ENCODE measurements around the gene MAD1L1. TPM values are rescaled to one million over a fixed set of nuclear protein-coding genes. Genes with fewer than 3 reads are reported as not detected.

MAD1L1 gene
- total and polyA plus RNA-seq, 7 donors: 11.7 to 17.5 (median 15.6) TPM

DNA sequence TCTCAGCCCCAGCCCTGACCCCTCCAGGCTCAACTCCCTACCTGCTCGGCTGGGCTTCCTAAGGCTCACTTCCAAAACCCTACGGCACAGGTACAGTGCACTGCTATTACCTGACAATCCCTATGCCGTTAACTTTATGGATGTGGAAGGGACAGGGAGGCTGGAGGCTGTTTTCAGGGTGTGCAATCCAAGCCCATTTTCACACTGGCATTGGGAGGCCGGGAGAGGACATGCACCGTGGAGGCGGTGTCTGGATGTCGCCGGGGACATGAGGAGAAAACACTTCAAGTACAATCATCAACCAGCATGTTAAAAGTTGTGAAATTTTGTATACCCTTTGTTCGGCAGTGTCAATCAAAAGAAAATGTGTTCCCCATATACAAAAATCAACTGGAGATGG is 80.1 kb downstream of the MAD1L1 start:
- intact Hi-C loops (cut with DNase I): no loop called here
- WGBS, 3 donors: 85 to 99% (median 98%) methylated on average over 9 of the region's 9 CpGs
- peaks cover 0 to 6% of the 10 kb centered on the region in 2 donors for H3K36me3 ChIP-seq (ENCODE audit: insufficient read depth in 1 of 2, low read depth in 1 of 2)
- no peaks in the 10 kb centered on the region for H3K9me3 ChIP-seq
- H3K4me1 ChIP-seq: peaks cover 42% of the 10 kb centered on the region
- ATAC-seq (no peak), DNase-seq (peak in 1 of 2 donors; percentile 20)
- TF ChIP-seq, protein P1, sequence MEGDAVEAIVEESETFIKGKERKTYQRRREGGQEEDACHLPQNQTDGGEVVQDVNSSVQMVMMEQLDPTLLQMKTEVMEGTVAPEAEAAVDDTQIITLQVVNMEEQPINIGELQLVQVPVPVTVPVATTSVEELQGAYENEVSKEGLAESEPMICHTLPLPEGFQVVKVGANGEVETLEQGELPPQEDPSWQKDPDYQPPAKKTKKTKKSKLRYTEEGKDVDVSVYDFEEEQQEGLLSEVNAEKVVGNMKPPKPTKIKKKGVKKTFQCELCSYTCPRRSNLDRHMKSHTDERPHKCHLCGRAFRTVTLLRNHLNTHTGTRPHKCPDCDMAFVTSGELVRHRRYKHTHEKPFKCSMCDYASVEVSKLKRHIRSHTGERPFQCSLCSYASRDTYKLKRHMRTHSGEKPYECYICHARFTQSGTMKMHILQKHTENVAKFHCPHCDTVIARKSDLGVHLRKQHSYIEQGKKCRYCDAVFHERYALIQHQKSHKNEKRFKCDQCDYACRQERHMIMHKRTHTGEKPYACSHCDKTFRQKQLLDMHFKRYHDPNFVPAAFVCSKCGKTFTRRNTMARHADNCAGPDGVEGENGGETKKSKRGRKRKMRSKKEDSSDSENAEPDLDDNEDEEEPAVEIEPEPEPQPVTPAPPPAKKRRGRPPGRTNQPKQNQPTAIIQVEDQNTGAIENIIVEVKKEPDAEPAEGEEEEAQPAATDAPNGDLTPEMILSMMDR (IDR thresholded peaks at IDR 0.05): no peak
- no peaks in the 10 kb centered on the region for H3K27me3 ChIP-seq (ENCODE audit: insufficient read depth in 3 of 3, low read length in 2 of 3)
- no peak overlapping the region for H3K27ac ChIP-seq
- no peak overlapping the region for H3K4me3 ChIP-seq

DNA sequence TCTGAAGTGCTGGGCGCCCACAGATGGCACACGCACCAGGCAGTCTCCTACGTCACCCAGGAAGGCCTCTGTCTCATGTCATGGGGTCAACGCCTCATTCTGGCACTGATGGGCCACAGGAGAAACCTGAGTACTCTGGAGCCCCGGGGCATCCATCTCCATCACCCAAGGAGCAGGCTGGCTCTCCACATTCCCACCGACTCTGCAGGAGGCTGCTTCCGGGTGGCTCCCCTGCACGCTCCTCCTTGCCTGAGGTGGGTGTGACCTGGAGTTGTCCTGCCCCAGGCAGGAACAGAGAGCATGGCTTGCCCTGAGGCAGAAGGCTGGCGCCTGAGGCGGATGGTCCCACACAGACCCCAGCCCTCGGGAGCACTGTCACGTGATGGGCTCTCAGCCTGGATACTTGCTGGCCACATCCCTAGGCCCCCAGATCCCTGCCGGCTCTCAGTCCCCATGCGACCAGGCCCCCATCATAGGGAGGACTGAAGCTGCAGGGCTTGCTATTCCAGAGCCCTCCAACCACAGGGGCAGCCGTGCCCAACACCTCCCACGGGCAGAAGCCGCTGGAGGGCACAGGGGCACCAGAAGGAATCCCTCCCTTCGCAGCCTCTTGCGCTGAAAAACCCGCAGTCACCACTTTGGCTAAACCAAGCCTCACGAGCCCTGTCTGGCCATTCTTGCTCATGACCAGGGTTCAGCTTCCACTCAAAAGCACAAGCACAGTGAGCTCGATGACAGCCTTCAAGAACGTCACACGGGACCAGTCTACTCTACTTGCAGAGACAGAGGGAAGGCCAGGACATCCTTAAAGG is 80.7 kb downstream of the MAD1L1 start:
- intact Hi-C loops (cut with DNase I): no loop called here
- peak; percentile 6 to 39 for DNase-seq
- Histone ChIP-seq H3K36me3 (ENCODE audit: insufficient read depth in 1 of 2, low read depth in 1 of 2) (peaks cover 0 to 6% of the 10 kb centered on the region in 2 donors), H3K4me3 (no peak overlapping the region), H3K27me3 (ENCODE audit: insufficient read depth in 3 of 3, low read length in 2 of 3) (no peaks in the 10 kb centered on the region), H3K4me1 (peaks cover 35% of the 10 kb centered on the region), H3K27ac (no peak overlapping the region), H3K9me3 (no peaks in the 10 kb centered on the region)
- TF ChIP-seq, protein P1 (IDR thresholded peaks at IDR 0.05): no peak
- peak in 3 of 4 donors; percentile 47 to 63 (median 56) for ATAC-seq
- whole genome bisulfite sequencing, 3 donors: 79 to 91% (median 79%) methylated on average over 24 of the region's 24 CpGs

DNA sequence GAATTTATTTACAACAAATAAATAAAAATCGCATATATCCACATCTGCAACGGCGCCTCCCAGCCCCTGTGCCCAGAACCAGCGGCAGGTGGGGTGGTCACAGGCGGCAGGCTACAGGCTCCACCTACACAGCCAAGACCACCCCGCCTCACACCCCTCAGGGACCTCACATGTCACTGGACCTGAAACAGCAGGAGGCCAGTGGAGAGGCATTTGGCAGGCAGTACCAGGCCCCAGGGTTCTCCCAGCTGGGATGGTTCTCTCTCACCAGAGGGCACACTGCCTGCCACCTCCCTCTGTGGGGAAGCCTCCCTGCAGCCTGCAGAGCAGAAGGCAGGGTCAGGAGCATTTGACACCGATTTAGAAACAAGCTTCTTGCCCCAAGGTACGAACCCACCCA is 81.5 kb downstream of the MAD1L1 start:
- H3K4me1 ChIP-seq: peaks cover 28% of the 10 kb centered on the region
- intact Hi-C loops (cut with DNase I): no loop called here
- H3K27me3 ChIP-seq (ENCODE audit: insufficient read depth in 3 of 3, low read length in 2 of 3): no peaks in the 10 kb centered on the region
- peak; percentile 10 to 20 for DNase-seq
- TF ChIP-seq, protein P1 (IDR thresholded peaks at IDR 0.05): no peak
- no peak overlapping the region for H3K4me3 ChIP-seq
- 34 to 64% (median 40%) methylated on average over 8 of the region's 8 CpGs for WGBS, 3 donors
- peak; percentile 39 to 65 (median 60) for ATAC-seq
- H3K9me3 ChIP-seq: no peaks in the 10 kb centered on the region
- no peak overlapping the region for H3K27ac ChIP-seq
- peaks cover 0 to 8% of the 10 kb centered on the region in 2 donors for H3K36me3 ChIP-seq (ENCODE audit: insufficient read depth in 1 of 2, low read depth in 1 of 2)

DNA sequence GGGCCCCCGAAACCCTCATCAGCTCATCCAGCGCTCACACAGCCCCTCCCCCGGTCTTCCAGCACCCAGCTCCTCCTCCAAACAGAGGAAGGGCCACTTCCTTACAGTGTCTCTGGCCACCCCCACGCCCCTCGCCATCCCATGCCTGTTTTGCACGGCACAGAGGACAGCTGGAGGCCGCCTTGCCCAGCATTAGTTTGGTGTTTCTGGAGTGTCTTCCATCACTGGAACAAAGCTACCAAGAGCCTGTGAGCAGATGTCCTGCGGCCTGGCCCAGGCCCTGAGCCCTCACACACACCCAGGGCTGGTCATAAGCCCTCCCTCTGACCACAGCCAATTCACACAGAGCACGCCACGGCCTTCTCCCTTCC is 82.3 kb downstream of the MAD1L1 start:
- Histone ChIP-seq H3K4me3 (no peak overlapping the region), H3K4me1 (peaks cover 27% of the 10 kb centered on the region), H3K27me3 (ENCODE audit: insufficient read depth in 3 of 3, low read length in 2 of 3) (no peaks in the 10 kb centered on the region), H3K27ac (no peak overlapping the region), H3K9me3 (no peaks in the 10 kb centered on the region), H3K36me3 (ENCODE audit: insufficient read depth in 1 of 2, low read depth in 1 of 2) (peaks cover 0 to 16% of the 10 kb centered on the region in 2 donors)
- TF ChIP-seq, protein P1 (IDR thresholded peaks at IDR 0.05): no peak
- ATAC-seq: peak in 2 of 4 donors; percentile 15 to 34
- intact Hi-C loops (cut with DNase I): no loop called here
- WGBS, 3 donors: 67 to 81% (median 67%) methylated on average over 10 of the region's 10 CpGs
- DNase-seq: peak in 1 of 2 donors; percentile 18
